AG04449 (cell line): ENCODE data around the gene RASGRP2.

Experiments used
- CTCF ChIA-PET: fragments of 350-600 bp; formaldehyde crosslinking; extraction: SDS; loops from one replicate; lab custom pipeline; 2021; ENCODE audit warnings: antibody characterized with exemption; lab: Yijun Ruan, JAX
- POLR2A ChIA-PET: fragments of 400-600, 350-600 bp; formaldehyde crosslinking; extraction: SDS; loops from one replicate; lab custom pipeline; 2020; ENCODE audit warnings: antibody characterized with exemption, inconsistent platforms; lab: Yijun Ruan, JAX
- DNase-seq: peaks from one replicate; pipeline ENCODE4 v3.0.0-alpha.2; 2010; ENCODE audit warnings: low read depth, low spot score
- H3K4me3 ChIP-seq: 2 replicates; pipeline ENCODE4 v1.5.1; 2011; ENCODE audit warnings: low read depth, mild to moderate bottlenecking, control low read depth, low read length
- CTCF ChIP-seq: IDR thresholded peaks from one replicate; pipeline ENCODE4 v1.5.1; 2011; ENCODE audit warnings: mild to moderate bottlenecking, moderate library complexity, low read length, control low read depth, inconsistent platforms; ENCODE audit not compliant: insufficient read depth; ENCODE audit errors: missing control alignments

RASGRP2 gene

GRCh38 chr11:64742087-64742888, 1.7 kb downstream of the RASGRP2 start:
- no peak for TF ChIP-seq CTCF
- no peak for DNase-seq
- POLR2A ChIA-PET, result no interaction called here
- peak overlapping the region; percentile 50 for H3K4me3 ChIP-seq
- CTCF ChIA-PET, result interaction anchor here (0.6 to 3.0 kb wide), 16 partner anchors 9 to 387 kb away, joined by 3 to 19 read pairs (median 6); no protein-coding TSS in a partner anchor

GRCh38 chr11:64741375-64742086, 2.4 kb downstream of the RASGRP2 start:
- TF ChIP-seq CTCF, result no peak
- ChIA-PET CTCF (interaction anchor here (1.0 to 3.0 kb wide), 15 partner anchors 8 to 386 kb away, joined by 3 to 19 read pairs (median 6); no protein-coding TSS in a partner anchor), POLR2A (no interaction called here)
- DNase-seq, result no peak
- H3K4me3 ChIP-seq, result no peak overlapping the region

DNA sequence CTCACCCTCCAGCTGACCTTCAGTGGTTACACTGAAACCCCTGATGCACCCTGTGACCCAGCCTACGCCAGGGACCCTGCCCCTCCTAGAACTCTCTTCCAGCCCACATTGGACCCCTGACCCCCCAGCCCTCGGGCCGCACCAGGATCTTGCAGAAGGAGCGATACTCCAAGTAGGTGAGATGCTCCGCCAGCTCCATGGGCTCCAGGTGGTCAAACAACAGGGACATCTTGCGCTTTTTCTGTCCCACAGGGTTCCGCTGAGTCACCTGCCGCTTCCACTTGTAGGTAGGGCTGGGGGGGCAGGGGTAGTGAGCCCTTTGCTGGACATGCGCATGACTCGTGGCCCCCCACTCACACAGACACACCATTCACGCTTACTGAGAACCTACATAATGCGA, 4.1 kb downstream of the RASGRP2 start:
- ChIA-PET CTCF (interaction anchor here (1.4 to 3.5 kb wide), 2 partner anchors 14 to 22 kb away, joined by 3 to 12 read pairs; no protein-coding TSS in a partner anchor), POLR2A (no interaction called here)
- no peak for TF ChIP-seq CTCF
- no peak overlapping the region for H3K4me3 ChIP-seq
- DNase-seq, result no peak

DNA sequence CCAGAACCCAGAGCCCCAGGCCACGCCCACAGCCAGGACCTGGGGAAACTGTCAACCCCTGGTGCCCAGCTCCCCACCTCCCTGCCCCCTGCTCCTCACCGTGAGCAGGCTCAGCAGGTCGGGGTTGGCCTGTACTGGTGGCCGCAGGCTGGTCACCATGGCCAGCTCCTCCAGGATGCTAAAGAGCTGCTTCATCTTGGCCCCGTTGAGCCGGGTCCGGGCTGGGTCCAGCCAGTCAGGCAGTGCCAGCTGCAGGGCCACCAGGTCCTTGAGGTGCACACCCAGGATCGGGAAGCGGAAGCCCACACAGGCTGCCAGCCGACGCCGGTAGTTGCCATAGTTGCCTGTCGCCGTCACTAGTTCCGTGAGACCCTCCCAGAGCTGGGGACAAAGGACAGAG, 7.3 kb downstream of the RASGRP2 start:
- no peak overlapping the region for H3K4me3 ChIP-seq
- no peak for DNase-seq
- ChIA-PET POLR2A (no interaction called here), CTCF (interaction anchor here (1.6 to 3.5 kb wide), 3 partner anchors 10 to 48 kb away, joined by 8 to 12 read pairs (median 12); no protein-coding TSS in a partner anchor)
- no peak for TF ChIP-seq CTCF

- DNase-seq, result no peak
- no peak overlapping the region for H3K4me3 ChIP-seq
- no peak for TF ChIP-seq CTCF
- ChIA-PET CTCF (interaction anchor here (0.7 to 2.6 kb wide), 7 partner anchors 8 to 76 kb away, joined by 3 to 12 read pairs (median 3); partner anchors contain the start of gene RASGRP2), POLR2A (no interaction called here)
These were observed 8.2 kb downstream of the RASGRP2 start for GRCh38 chr11:64735725-64736259.
